GM10266 (cell line): ENCODE measurements around the gene JPH2.

ENCODE experiments used
- DNase-seq: peaks from one replicate; pipeline ENCODE4 v3.0.0; 2012; ENCODE audit errors: extremely low spot score
- TF ChIP-seq, protein P1 (sequence below): IDR thresholded peaks from 2 replicates; pipeline ENCODE4 v1.5.1; 2012; ENCODE audit warnings: mild to moderate bottlenecking, low read depth; ENCODE audit not compliant: control insufficient read depth, insufficient read depth; ENCODE audit errors: missing control alignments

The JPH2 gene

DNA sequence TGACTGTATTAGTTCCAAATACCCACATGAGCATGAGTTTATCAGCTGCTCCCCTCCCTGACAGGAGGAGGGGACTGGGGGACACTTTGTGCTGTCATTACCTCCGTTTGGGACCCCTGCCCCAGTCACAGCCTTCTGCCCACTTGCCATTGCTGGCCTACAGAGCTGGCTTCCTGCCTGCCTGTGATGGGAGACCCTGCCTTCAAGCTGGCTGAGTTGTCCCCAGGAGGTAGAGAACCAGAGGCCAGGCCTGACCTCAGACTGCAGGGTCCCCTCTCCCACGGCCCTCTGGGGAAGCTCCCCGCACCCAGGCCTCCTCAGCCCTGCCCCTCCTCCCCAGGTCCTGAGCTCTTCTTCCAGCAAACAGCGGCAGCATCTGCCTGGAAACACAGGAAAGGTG is 105.5 kb downstream of the JPH2 start:
- TF ChIP-seq, protein P1, sequence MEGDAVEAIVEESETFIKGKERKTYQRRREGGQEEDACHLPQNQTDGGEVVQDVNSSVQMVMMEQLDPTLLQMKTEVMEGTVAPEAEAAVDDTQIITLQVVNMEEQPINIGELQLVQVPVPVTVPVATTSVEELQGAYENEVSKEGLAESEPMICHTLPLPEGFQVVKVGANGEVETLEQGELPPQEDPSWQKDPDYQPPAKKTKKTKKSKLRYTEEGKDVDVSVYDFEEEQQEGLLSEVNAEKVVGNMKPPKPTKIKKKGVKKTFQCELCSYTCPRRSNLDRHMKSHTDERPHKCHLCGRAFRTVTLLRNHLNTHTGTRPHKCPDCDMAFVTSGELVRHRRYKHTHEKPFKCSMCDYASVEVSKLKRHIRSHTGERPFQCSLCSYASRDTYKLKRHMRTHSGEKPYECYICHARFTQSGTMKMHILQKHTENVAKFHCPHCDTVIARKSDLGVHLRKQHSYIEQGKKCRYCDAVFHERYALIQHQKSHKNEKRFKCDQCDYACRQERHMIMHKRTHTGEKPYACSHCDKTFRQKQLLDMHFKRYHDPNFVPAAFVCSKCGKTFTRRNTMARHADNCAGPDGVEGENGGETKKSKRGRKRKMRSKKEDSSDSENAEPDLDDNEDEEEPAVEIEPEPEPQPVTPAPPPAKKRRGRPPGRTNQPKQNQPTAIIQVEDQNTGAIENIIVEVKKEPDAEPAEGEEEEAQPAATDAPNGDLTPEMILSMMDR, result no peak
- DNase-seq, result no peak

- DNase-seq, result peak; percentile 82
- TF ChIP-seq, protein P1, result peak; percentile 98
Observed at GRCh38 chr20:44080646-44081267, 106.2 kb downstream of the JPH2 start.

- TF ChIP-seq, protein P1, result no peak
- no peak for DNase-seq
Observed at GRCh38 chr20:44080064-44080463, 106.9 kb downstream of the JPH2 start.

DNA sequence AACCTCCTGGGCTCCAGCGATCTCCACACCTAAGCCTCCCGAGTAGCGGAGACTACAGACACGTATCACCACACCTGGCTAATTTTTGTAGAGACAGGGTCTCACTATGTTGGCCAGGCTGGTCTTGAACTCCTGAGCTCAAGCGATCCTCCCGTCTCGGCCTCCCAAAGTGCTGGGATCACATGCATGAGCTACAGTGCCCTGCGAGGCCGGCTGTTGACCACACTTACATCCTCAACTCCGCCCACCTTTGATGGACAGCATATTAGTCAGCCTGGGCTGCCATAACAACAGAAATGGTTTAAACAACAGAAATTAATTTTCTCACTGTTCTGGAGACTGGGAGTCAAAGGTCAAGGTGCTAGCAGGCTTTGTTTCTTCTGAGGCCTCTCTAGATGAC is 107.7 kb downstream of the JPH2 start:
- TF ChIP-seq, protein P1, result no peak

GRCh38 chr20:44075950-44076232 is 111.1 kb downstream of the JPH2 start:
- no peak for DNase-seq
- TF ChIP-seq, protein P1, result no peak

More for the DNA sequence above, 107.7 kb downstream of the JPH2 start:
- no peak for DNase-seq

DNA sequence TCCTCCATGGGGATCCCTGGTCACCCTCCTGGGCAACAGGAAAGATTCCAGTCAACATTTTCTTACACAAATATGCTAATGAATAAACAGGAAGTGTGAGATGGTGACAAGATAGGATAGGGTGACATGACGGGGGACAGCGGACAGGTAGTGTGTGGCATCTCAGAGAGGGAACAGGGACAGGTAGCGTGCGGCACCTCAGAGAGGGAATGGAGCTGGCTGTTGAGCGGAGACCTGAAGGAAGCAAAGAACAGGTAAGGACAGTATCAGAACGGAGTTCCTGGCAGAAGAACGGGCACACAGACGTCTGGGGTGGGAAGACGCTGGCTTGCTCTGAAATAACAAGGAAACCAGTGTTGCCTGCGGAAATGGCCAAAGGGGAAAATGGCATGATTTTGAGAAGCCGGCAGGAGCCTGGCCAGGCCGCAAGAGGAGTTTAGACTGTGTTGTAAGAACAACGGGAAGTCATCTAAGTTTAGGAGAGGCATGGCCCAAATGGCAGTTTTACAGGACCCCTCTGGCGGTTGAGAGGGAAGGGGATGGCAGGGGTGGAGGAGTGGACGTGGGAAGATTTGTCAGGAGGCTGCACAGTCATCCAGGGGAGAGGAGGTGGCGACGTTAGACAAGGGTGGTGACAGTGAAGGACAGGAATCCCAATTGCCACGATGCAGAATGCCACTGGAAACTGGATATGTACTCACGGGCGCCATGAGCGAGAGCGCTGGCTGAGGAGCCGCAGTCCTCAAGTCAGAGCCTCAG is 111.6 kb downstream of the JPH2 start:
- TF ChIP-seq, protein P1, result no peak
- no peak for DNase-seq
